HG02678 (cell line): Measurements from ENCODE around the gene PPP1R13B.
"Not testable (repeated sequence)": the region's sequence is repeated elsewhere in the genome, so short reads cannot be mapped to it uniquely, and the experiment has no call there.

ENCODE experiments used
- ATAC-seq: cut with Tn5 transposase; IDR thresholded peaks from one replicate; pipeline ENCODE4 v1.9.1; 2021; ENCODE audit warnings: mild to moderate bottlenecking, moderate library complexity; ENCODE audit not compliant: unreplicated experiment

Gene PPP1R13B

GRCh38 chr14:103847451-103848174 is at the start of gene PPP1R13B:
Gene PPP1R13B, minus strand, starts transcription at chr14:103847575. Its CDS starts 268 bp downstream, at chr14:103847307.
- peak; percentile 93 for ATAC-seq

GRCh38 chr14:103896578-103896977 is 49.2 kb upstream of the PPP1R13B start:
- no peak for ATAC-seq

- ATAC-seq, result no peak
Observed at GRCh38 chr14:103894723-103895059, 47.3 kb upstream of the PPP1R13B start.

GRCh38 chr14:103894034-103894722 is 46.8 kb upstream of the PPP1R13B start:
- no peak for ATAC-seq

- ATAC-seq, result no peak
Observed at GRCh38 chr14:103892247-103892646, 44.9 kb upstream of the PPP1R13B start.

- no peak for ATAC-seq
Observed at GRCh38 chr14:103891667-103892215, 44.4 kb upstream of the PPP1R13B start.

- ATAC-seq, result no peak
Observed at GRCh38 chr14:103890821-103891666, 43.7 kb upstream of the PPP1R13B start.

GRCh38 chr14:103890052-103890371 is 42.6 kb upstream of the PPP1R13B start:
- ATAC-seq, result no peak

- ATAC-seq, result no peak
Observed at GRCh38 chr14:103889313-103890051, 42.1 kb upstream of the PPP1R13B start.

GRCh38 chr14:103889002-103889312 is 41.6 kb upstream of the PPP1R13B start:
- ATAC-seq, result not testable (repeated sequence)

- ATAC-seq, result no peak
Observed at GRCh38 chr14:103887557-103888115, 40.3 kb upstream of the PPP1R13B start.

GRCh38 chr14:103887170-103887501 is 39.8 kb upstream of the PPP1R13B start:
- ATAC-seq, result no peak

GRCh38 chr14:103886304-103887169 is 39.2 kb upstream of the PPP1R13B start:
- ATAC-seq, result no peak

- ATAC-seq, result no peak
Observed at GRCh38 chr14:103885509-103885932, 38.1 kb upstream of the PPP1R13B start.

GRCh38 chr14:103884854-103885253 is 37.5 kb upstream of the PPP1R13B start:
- ATAC-seq, result no peak

- no peak for ATAC-seq
Observed at GRCh38 chr14:103883263-103883523, 35.8 kb upstream of the PPP1R13B start.

- ATAC-seq, result no peak
Observed at GRCh38 chr14:103882503-103883262, 35.3 kb upstream of the PPP1R13B start.

- no peak for ATAC-seq
Observed at GRCh38 chr14:103881268-103882201, 34.2 kb upstream of the PPP1R13B start.
